Endothelial cell of umbilical vein (primary cell): ENCODE data around the gene PRKAR1A. TPM values are rescaled to one million over a fixed set of nuclear protein-coding genes. Genes with fewer than 3 reads are reported as not detected.

Experiments
- BruUV-seq: library from RNA; stranded (reverse); fragments of 400-500 nt; replicated peaks from 2 replicates; lab custom pipeline; 2021; lab: Mats Ljungman, UMichigan
- CTCF ChIA-PET: fragments of 300-600, 350-600 bp; sonication (Branson Sonifier 250); formaldehyde crosslinking; loops from one replicate; lab custom pipeline; 2021; ENCODE audit warnings: antibody characterized with exemption, inconsistent platforms; lab: Charles Lee
- POLR2A ChIA-PET: fragments of 300-600, 350-600 bp; sonication (Branson Sonifier 250); formaldehyde crosslinking; loops from one replicate; lab custom pipeline; 2021; ENCODE audit warnings: antibody characterized with exemption, inconsistent platforms; lab: Charles Lee
- DNase-seq: peaks from one replicate; pipeline ENCODE4 v3.0.0-alpha.2; 2011; ENCODE audit warnings: low read depth, low spot score
- FAIRE-seq: peaks from 2 replicates; lab custom pipeline; 2011; peaks lifted over from hg19 to GRCh38; lab: Jason Lieb, UNC
- H2AFZ ChIP-seq: 2 replicates; pipeline ENCODE4 v1.6.0; 2012; ENCODE audit warnings: low read depth, low read length, control low read depth, inconsistent platforms
- H3K27ac ChIP-seq: 2 replicates; pipeline ENCODE4 v1.5.1; 2011; ENCODE audit warnings: low read depth, mild to moderate bottlenecking, control low read depth, low read length, moderate library complexity; ENCODE audit not compliant: insufficient read depth
- H3K27me3 ChIP-seq, 2 experiments: 2 replicates each; pipeline versions ENCODE4 v1.6.0 to v1.6.1; 2011; ENCODE audit warnings: low read length in 2 of 2, mixed read lengths in 1 of 2; ENCODE audit not compliant: control insufficient read depth in 2 of 2, insufficient read depth in 2 of 2
- H3K36me3 ChIP-seq, 2 experiments: 2 replicates in 1 of 2; 3 replicates in 1 of 2; pipeline ENCODE4 v1.5.1; 2011; ENCODE audit warnings: low read length in 2 of 2, mild to moderate bottlenecking in 1 of 2, moderate library complexity in 1 of 2; ENCODE audit not compliant: control insufficient read depth in 2 of 2, insufficient read depth in 2 of 2; ENCODE audit errors: extremely low read depth in 1 of 2
- H3K4me1 ChIP-seq: 3 replicates; pipeline ENCODE4 v1.5.1; 2011; ENCODE audit warnings: mild to moderate bottlenecking, low read length; ENCODE audit not compliant: control insufficient read depth, insufficient read depth; ENCODE audit errors: extremely low read depth
- H3K4me2 ChIP-seq: 2 replicates; pipeline ENCODE4 v1.6.1; 2011; ENCODE audit warnings: low read length, control low read depth, mixed read lengths; ENCODE audit not compliant: insufficient read depth
- H3K4me3 ChIP-seq, 3 experiments: fragments of 200-600 bp in 1 of 3; sonication (generic), shearing (Covaris generic) in 1 of 3; replicated peaks in 1 of 3; 2 replicates each; pipeline ENCODE4 v1.5.1; 2011 to 2016; ENCODE audit warnings: control low read depth in 3 of 3, low read length in 3 of 3, mild to moderate bottlenecking in 2 of 3, inconsistent platforms in 1 of 3, low read depth in 1 of 3, moderate library complexity in 1 of 3; ENCODE audit not compliant: insufficient read depth in 1 of 3
- H3K79me2 ChIP-seq: 2 replicates; pipeline ENCODE4 v1.6.0; 2012; ENCODE audit warnings: low read length, inconsistent platforms; ENCODE audit not compliant: control insufficient read depth, insufficient read depth
- H3K9ac ChIP-seq: replicated peaks from 2 replicates; pipeline ENCODE3; 2011; ENCODE audit warnings: low read length, control low read depth; ENCODE audit not compliant: insufficient read depth; ENCODE audit errors: extremely low read depth
- H3K9me1 ChIP-seq: replicated peaks from 3 replicates; pipeline ENCODE4 v1.6.0; 2011; ENCODE audit warnings: mild to moderate bottlenecking, low read length; ENCODE audit not compliant: control insufficient read depth, insufficient read depth; ENCODE audit errors: extremely low read depth
- H3K9me3 ChIP-seq: replicated peaks from 2 replicates; pipeline ENCODE4 v1.5.1; 2012; ENCODE audit warnings: low read length, inconsistent platforms; ENCODE audit not compliant: control insufficient read depth, insufficient read depth
- H4K20me1 ChIP-seq: replicated peaks from 2 replicates; pipeline ENCODE3; 2011; ENCODE audit warnings: mild to moderate bottlenecking, low read length; ENCODE audit not compliant: control insufficient read depth, insufficient read depth; ENCODE audit errors: extremely low read depth
- EZH2 ChIP-seq: IDR thresholded peaks from 2 replicates; pipeline ENCODE4 v1.6.1; 2012; ENCODE audit warnings: borderline replicate concordance, low read depth, mild to moderate bottlenecking, moderate library complexity, low read length, inconsistent platforms; ENCODE audit not compliant: severe bottlenecking
- FOS ChIP-seq: IDR thresholded peaks from 2 replicates; pipeline ENCODE4 v1.6.1; 2011; ENCODE audit warnings: mild to moderate bottlenecking, low read length, moderate library complexity, borderline replicate concordance; ENCODE audit not compliant: insufficient read depth
- GATA2 ChIP-seq: IDR thresholded peaks from 2 replicates; pipeline ENCODE4 v1.7.0; 2011; ENCODE audit warnings: low read depth, mild to moderate bottlenecking, moderate library complexity, mixed read lengths, low read length; ENCODE audit not compliant: insufficient read length, insufficient read depth
- JUN ChIP-seq: IDR thresholded peaks from 2 replicates; pipeline ENCODE4 v1.6.1; 2011; ENCODE audit warnings: borderline replicate concordance, low read depth; ENCODE audit not compliant: insufficient read length, insufficient read depth
- MYC ChIP-seq: IDR thresholded peaks from one replicate; pipeline ENCODE4 v1.6.1; 2011; ENCODE audit warnings: mild to moderate bottlenecking, low read depth, low read length
- POLR2A ChIP-seq: IDR thresholded peaks from 2 replicates; pipeline ENCODE4 v1.6.1; 2012; ENCODE audit warnings: low read depth, mild to moderate bottlenecking, control low read depth, low read length
- POLR2AphosphoS5 ChIP-seq: IDR thresholded peaks from 2 replicates; pipeline ENCODE4 v1.6.1; 2012; ENCODE audit warnings: low read depth, mild to moderate bottlenecking, control low read depth, low read length, moderate library complexity; ENCODE audit not compliant: insufficient read depth
- dilution Hi-C: fragments of 300-500 bp; cut with MboI; formaldehyde crosslinking; loops from one replicate; pipeline ENCODE4 v1.15.0; 2019; ENCODE audit warnings: low sequenced_read_pairs; ENCODE audit not compliant: extremely low pct_ligation_motif_present
- intact Hi-C: fragments of 100-400 bp; cut with micrococcal nuclease; formaldehyde crosslinking; loops from one replicate; pipeline ENCODE4 v1.10.0; 2022
- polyA plus RNA-seq, 4 experiments: library from polyadenylated mRNA; depleted of rRNA in 3 of 4; stranded (reverse) in 3 of 4; unstranded in 1 of 4; fragments of >200 nt; gene quantifications; 2 replicates each; pipeline versions ENCODE4 v1.2.1 to v1.2.3, GENCODE V29; 2011 to 2012; ENCODE audit warnings: missing spikeins in 1 of 4
- total RNA-seq: library from RNA; stranded (reverse); gene quantifications from 2 replicates; pipeline ENCODE4 v1.2.3, GENCODE V29; 2021
- TF ChIP-seq, protein P1 (sequence below): IDR thresholded peaks from 2 replicates; pipeline ENCODE4 v1.6.1; 2011; ENCODE audit not compliant: insufficient read depth, insufficient read length
- TF ChIP-seq, protein P2 (sequence below), 2 donors: IDR thresholded peaks; 1 replicate in 1 of 2; 2 replicates in 1 of 2; pipeline ENCODE4 v1.5.1; 2011; ENCODE audit warnings: low read length in 2 of 2, mild to moderate bottlenecking in 2 of 2, moderate library complexity in 2 of 2, control low read depth in 1 of 2, inconsistent platforms in 1 of 2, low read depth in 1 of 2; ENCODE audit not compliant: insufficient read depth in 1 of 2; ENCODE audit errors: extremely low read depth in 1 of 2

PRKAR1A gene
- total and polyA plus RNA-seq, 2 donors (not counting 3 experiments of a cell fraction or from before 2014, with no cell fraction given), result 92.0 to 257 TPM

DNA sequence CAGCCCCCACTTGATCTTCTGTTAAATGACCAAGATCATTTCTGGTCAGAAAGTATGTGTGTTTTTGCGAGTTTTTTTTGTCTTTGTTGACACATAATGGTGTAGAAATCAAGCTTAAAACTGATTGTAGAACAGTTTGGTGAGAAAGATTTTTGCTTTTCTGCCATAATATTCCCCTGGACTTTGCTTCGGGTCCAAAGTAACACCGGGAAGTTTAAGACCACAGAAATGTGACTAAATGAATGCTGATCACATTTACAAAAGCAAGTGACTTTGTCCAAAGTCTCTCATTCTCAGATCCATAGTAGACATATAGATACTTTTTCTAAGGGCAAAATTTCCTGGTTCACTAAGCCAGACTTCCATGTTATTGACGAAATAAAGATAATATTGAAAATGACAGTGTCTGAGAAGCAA, 86.3 kb downstream of the PRKAR1A start:
- H3K36me3 ChIP-seq, result no peaks in the 10 kb centered on the region
- DNase-seq (no peak), FAIRE-seq (no peak)
- no peak overlapping the region for H3K4me3 ChIP-seq
- no TSS peak for BruUV-seq
- H3K9me3 ChIP-seq, result no peaks in the 10 kb centered on the region
- no peak for TF ChIP-seq POLR2A
- TF ChIP-seq, protein P1, sequence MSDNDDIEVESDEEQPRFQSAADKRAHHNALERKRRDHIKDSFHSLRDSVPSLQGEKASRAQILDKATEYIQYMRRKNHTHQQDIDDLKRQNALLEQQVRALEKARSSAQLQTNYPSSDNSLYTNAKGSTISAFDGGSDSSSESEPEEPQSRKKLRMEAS, result no peak
- TF ChIP-seq, protein P2, sequence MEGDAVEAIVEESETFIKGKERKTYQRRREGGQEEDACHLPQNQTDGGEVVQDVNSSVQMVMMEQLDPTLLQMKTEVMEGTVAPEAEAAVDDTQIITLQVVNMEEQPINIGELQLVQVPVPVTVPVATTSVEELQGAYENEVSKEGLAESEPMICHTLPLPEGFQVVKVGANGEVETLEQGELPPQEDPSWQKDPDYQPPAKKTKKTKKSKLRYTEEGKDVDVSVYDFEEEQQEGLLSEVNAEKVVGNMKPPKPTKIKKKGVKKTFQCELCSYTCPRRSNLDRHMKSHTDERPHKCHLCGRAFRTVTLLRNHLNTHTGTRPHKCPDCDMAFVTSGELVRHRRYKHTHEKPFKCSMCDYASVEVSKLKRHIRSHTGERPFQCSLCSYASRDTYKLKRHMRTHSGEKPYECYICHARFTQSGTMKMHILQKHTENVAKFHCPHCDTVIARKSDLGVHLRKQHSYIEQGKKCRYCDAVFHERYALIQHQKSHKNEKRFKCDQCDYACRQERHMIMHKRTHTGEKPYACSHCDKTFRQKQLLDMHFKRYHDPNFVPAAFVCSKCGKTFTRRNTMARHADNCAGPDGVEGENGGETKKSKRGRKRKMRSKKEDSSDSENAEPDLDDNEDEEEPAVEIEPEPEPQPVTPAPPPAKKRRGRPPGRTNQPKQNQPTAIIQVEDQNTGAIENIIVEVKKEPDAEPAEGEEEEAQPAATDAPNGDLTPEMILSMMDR (IDR thresholded peaks at IDR 0.05; ENCODE audit: extremely low read depth in 1 of 2, insufficient read depth in 1 of 2, low read depth in 1 of 2, low read length in 2 of 2), result no peak
- no peak for TF ChIP-seq MYC
- no peak for TF ChIP-seq JUN
- TF ChIP-seq FOS, result no peak
- TF ChIP-seq EZH2, result no peak
- no peak for TF ChIP-seq POLR2AphosphoS5
- no peak for TF ChIP-seq GATA2
- no peak overlapping the region for H3K9ac ChIP-seq
- peaks cover 3% of the 10 kb centered on the region for H3K4me1 ChIP-seq
- H3K4me2 ChIP-seq, result no peak overlapping the region
- H3K9me1 ChIP-seq, result no peaks in the 10 kb centered on the region
- dilution Hi-C loops (no loop called here), intact Hi-C loops (no loop called here)
- no peak overlapping the region for H3K27ac ChIP-seq
- peaks cover 41 to 53% of the 10 kb centered on the region in 2 experiments for H3K27me3 ChIP-seq
- ChIA-PET CTCF (no interaction called here), POLR2A (no interaction called here)
- H3K79me2 ChIP-seq, result no peaks in the 10 kb centered on the region
- H4K20me1 ChIP-seq, result no peaks in the 10 kb centered on the region
- no peak overlapping the region for H2AFZ ChIP-seq
